Activated naive CD8-positive, alpha-beta T cell (primary cell): ENCODE data around the gene CCDC192.
"Not testable (repeated sequence)": the region's sequence is repeated elsewhere in the genome, so short reads cannot be mapped to it uniquely, and the experiment has no call there.

Experiments
- H3K27ac Mint-ChIP-seq: one replicate; pipeline ENCODE4 v1.8.0; 2021; ENCODE audit warnings: mixed read lengths
- H3K27me3 Mint-ChIP-seq: one replicate; pipeline ENCODE4 v1.8.0; 2021; ENCODE audit warnings: mixed read lengths
- H3K36me3 Mint-ChIP-seq: one replicate; pipeline ENCODE4 v1.8.0; 2021; ENCODE audit warnings: mixed read lengths
- H3K4me1 Mint-ChIP-seq: one replicate; pipeline ENCODE4 v1.8.0; 2021; ENCODE audit warnings: low read depth, mixed read lengths
- H3K4me3 Mint-ChIP-seq: one replicate; pipeline ENCODE4 v1.8.0; 2021; ENCODE audit warnings: mild to moderate bottlenecking, mixed read lengths
- H3K9me3 Mint-ChIP-seq: one replicate; pipeline ENCODE4 v1.8.0; 2021; ENCODE audit warnings: low read depth, mixed read lengths

Gene CCDC192

DNA sequence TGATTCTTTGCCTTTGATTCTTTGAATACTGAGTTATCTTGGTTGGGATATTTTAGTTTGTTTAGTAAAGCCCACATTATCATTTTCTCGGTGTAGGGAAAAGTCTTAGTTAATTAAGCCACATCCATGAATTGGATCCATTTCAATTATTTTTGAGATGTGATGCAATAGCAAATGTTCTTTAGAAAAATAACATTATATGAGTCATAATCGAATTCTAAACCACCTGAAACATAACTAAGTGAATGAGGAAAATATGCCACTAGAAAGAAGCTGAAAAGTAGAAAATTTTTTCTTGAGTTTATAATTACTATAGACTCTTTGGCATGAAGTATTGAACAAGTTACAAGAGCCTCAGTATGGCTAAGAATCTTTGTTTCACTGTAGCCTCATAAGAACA lies 17.5 kb upstream of the CCDC192 start:
- Mint-ChIP-seq H3K27me3 (peaks cover 1% of the 10 kb centered on the region), H3K4me1 (no peaks in the 10 kb centered on the region), H3K9me3 (no peaks in the 10 kb centered on the region), H3K36me3 (no peaks in the 10 kb centered on the region), H3K27ac (no peak overlapping the region), H3K4me3 (no peak overlapping the region)

DNA sequence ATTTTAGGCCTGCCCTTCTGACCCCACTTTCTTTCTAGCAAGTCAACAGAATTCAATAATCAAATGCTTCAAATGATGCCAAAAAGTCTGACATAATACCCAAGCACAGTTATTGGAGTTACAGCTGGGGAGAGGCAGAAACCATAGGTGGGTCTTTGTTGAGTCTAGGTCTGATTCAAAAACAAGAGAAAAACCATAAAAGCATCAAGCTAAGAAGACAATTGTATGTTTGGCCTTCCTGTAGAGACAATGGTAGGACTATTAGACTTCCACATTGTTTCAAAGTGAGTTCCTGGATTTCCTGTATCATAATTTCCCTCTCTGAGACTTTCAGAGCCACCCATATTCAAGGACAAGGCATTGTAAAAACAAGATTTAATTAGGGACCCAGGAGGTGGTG lies 16.8 kb upstream of the CCDC192 start:
- Mint-ChIP-seq H3K27me3 (peaks cover 1% of the 10 kb centered on the region), H3K4me3 (no peak overlapping the region), H3K4me1 (no peaks in the 10 kb centered on the region), H3K36me3 (no peaks in the 10 kb centered on the region), H3K27ac (no peak overlapping the region), H3K9me3 (no peaks in the 10 kb centered on the region)

DNA sequence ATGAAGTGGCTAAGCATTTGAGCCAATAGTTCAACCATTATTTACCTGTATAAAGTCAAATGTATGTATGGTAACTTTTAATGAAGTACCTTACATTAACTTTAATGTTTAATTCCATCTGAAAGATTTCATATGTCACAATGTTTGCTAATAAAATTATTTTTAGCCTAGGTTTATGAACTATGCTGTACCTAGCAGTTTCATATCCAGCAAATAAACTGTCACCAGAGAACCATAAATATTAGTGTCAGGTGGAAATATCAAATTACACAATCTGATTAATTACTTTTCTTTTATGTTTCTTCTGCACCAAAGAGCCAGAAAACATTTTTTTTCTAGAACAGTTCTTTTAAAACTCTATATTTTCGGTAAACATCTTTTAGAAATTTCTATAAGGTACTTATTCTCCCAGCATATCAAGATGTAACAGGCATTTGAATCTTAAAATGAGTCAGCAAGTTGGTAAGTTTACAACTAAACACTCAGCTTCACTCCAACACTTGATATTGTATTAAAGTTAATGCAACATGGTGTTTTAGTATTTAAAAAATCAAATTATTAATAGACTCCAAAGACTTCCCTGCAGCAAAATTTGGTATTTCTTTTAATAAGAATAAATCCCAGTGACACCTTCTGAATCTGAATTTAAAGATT lies 8.5 kb upstream of the CCDC192 start:
- Mint-ChIP-seq H3K27ac (no peak overlapping the region), H3K9me3 (no peaks in the 10 kb centered on the region), H3K27me3 (peaks cover 6% of the 10 kb centered on the region), H3K4me3 (no peak overlapping the region), H3K4me1 (no peaks in the 10 kb centered on the region), H3K36me3 (no peaks in the 10 kb centered on the region)

DNA sequence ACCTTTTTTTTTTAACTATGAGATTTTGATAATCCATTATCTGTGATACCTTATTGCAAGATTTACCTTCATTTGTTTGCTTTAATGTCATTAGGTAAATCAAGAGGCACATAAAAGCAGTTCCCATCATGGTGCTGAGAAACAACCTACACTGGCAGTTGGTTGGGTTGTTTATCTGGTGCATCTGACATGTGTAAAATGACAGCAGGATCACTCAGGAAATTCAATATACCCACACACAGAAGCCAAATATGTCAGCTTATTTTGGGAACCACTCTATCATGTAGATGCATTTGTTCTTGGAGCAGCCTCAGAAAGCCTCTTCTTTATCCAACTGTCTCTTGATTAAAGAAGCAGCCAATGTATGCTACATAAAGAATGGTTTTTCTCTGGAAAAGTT lies 7.8 kb upstream of the CCDC192 start:
- Mint-ChIP-seq H3K4me3 (no peak overlapping the region), H3K36me3 (no peaks in the 10 kb centered on the region), H3K9me3 (no peaks in the 10 kb centered on the region), H3K27ac (no peak overlapping the region), H3K27me3 (peaks cover 6% of the 10 kb centered on the region), H3K4me1 (no peaks in the 10 kb centered on the region)

DNA sequence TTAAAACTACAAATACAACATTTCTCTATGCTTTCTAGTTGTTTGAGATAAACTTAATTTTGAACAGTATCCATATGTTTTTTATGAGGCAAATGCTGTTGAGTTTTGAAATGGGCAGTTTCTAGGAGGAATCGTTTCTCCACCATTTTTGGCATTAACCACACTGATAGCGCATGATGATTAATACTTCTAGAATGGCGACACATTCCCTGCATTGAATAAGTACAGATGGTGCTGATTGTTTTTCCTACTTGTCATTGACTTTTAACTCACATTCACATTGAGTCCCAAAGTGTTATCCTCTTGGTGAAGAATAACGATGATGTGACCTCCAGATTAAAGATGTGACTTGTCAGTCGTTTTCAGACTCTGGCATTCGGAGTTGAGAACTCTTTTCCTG lies 6.5 kb upstream of the CCDC192 start:
- no peak overlapping the region for H3K27ac Mint-ChIP-seq
- no peaks in the 10 kb centered on the region for H3K4me1 Mint-ChIP-seq
- peaks cover 6% of the 10 kb centered on the region for H3K27me3 Mint-ChIP-seq
- no peaks in the 10 kb centered on the region for H3K36me3 Mint-ChIP-seq
- no peaks in the 10 kb centered on the region for H3K9me3 Mint-ChIP-seq
- H3K4me3 Mint-ChIP-seq: no peak overlapping the region

DNA sequence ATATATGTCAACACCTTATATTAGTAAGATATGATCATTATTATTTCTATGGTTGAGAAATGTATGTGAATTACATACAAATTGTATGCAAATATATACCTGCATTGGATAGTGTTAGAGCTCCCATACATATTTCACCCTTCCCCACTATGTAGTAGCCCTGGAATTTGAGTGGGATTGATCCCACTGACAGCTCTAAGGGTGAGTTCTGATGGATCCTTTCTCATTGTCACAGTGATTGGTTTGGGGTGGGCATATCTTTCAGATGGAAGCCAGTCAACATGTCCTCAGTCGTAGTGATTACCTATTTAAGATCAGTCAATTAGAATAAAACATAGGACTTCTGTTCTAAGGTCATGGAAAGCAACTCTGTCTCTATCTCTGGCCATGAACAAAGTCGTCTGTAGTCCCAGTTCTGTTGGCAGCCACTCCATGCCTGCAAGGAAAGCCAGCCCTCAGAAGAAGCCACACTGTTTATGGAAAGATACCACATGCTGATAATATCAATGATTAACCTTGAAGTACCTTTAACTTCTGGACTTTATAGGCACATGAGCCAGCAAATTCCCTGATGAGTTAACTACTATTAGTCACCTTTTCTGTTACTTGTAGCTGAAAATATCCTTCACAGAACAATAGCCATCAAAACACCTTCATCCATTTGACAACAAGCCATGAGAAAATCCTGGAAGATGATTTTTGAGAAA lies 5.1 kb upstream of the CCDC192 start:
- Mint-ChIP-seq H3K27me3 (peaks cover 4% of the 10 kb centered on the region), H3K9me3 (no peaks in the 10 kb centered on the region), H3K27ac (no peak overlapping the region), H3K36me3 (no peaks in the 10 kb centered on the region), H3K4me3 (no peak overlapping the region), H3K4me1 (no peaks in the 10 kb centered on the region)

DNA sequence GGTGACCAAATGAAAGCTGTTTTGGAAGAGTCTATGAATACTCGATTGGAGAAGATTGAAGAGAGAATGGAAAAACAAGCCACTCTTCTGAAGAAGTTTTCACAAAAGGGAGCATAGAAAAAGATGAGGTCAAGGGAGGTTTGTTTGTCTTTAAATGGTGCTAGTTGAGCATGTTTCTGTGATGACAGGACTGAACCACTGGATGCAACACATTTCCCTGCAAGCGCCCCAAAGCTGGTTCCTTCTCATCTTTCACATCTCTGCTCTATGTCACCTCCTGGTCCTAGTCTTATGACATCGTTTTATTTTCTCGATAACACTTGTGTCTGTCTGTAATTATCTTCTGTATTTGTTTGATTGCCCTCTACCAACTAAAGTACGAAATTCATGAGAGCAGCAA lies 3.8 kb upstream of the CCDC192 start:
- Mint-ChIP-seq H3K36me3 (no peaks in the 10 kb centered on the region), H3K4me1 (no peaks in the 10 kb centered on the region), H3K4me3 (no peak overlapping the region), H3K9me3 (no peaks in the 10 kb centered on the region), H3K27ac (no peak overlapping the region), H3K27me3 (peaks cover 1% of the 10 kb centered on the region)

DNA sequence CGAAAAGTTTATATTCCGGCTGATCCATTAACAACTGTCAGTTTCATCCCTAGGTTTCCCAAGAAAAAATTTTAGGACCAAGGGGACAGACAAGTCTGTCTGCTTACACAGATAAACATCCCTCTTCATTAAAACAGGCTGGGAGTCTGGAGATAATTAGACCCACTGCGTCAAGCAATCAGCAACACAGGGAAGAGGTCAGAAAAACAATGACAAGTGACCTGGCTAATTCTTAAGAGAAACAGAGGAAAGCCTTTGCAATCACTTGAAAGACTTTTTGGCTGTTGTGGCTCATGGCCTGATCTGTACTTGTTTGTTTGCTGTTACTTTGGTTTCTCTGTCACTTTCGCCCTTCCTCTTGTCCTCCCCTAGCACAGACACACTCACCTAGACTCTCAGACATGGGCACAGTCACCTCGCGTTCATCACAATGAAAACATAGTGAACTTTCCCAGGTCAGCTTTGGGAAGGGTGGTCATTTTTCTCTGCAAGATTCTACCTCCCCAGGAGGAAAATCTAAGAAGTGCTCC lies 2.9 kb upstream of the CCDC192 start:
- H3K36me3 Mint-ChIP-seq: no peaks in the 10 kb centered on the region
- peaks cover 2% of the 10 kb centered on the region for H3K27me3 Mint-ChIP-seq
- H3K27ac Mint-ChIP-seq: no peak overlapping the region
- H3K9me3 Mint-ChIP-seq: no peaks in the 10 kb centered on the region
- no peaks in the 10 kb centered on the region for H3K4me1 Mint-ChIP-seq
- H3K4me3 Mint-ChIP-seq: no peak overlapping the region

DNA sequence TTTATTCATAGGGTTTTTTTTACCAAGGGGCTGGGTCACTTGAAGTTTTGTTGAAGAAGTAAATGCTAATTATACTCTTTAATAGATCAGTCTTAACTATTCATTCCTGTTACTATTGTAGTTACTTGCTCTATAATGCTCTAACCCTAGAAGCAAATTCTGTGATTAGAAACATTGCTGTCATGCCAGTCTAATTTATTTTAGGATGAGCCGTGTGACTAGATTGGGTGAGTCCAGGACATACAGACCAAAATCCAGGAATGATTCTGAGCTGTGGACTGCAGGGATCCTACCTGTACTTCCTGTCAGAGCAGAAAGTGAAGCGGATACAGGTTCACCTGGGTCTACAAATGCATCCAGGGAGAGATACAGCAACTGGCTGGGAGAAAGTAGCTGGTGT lies 757 bp upstream of the CCDC192 start:
- Mint-ChIP-seq H3K4me1 (no peaks in the 10 kb centered on the region), H3K27me3 (peaks cover 2% of the 10 kb centered on the region), H3K36me3 (no peaks in the 10 kb centered on the region), H3K27ac (no peak overlapping the region), H3K4me3 (no peak overlapping the region), H3K9me3 (no peaks in the 10 kb centered on the region)

DNA sequence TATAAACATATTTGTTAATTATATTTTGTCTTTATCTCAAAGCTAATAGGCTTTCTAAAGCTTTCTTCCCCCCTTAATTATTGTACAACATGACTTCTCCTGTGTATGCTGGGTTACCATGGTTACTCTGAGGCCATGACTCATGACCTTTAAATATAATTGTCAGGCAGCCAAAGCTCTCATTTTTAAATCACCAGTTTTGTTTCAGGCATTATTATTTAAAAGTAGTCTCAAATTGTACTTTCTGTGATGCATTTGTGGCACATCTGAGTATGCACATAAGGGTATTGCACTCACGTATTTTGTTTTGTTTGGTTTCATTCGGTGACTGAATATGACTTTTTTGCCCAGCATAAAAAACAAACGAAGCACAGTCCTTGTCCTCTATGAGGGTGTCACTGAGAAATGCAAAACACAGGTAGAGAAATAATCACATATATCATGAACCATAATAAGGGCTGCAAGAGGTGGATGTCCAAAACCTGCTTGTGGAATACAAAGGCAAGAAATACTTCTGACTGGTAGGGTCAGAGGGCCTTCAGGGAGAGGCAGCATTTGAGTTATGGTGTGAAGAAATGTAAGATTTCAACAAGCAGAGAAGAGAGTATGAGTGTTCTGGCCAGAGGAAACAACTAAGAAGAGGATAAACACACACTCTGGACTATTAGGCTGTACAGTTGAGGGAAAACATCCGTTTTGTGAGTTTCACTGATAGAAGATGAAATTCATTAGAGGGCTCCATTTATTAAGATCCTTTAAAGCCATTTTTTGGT lies 2.1 kb downstream of the CCDC192 start:
- no peak overlapping the region for H3K27ac Mint-ChIP-seq
- peaks cover 2% of the 10 kb centered on the region for H3K27me3 Mint-ChIP-seq
- no peaks in the 10 kb centered on the region for H3K4me1 Mint-ChIP-seq
- H3K36me3 Mint-ChIP-seq: no peaks in the 10 kb centered on the region
- H3K9me3 Mint-ChIP-seq: no peaks in the 10 kb centered on the region
- H3K4me3 Mint-ChIP-seq: no peak overlapping the region

DNA sequence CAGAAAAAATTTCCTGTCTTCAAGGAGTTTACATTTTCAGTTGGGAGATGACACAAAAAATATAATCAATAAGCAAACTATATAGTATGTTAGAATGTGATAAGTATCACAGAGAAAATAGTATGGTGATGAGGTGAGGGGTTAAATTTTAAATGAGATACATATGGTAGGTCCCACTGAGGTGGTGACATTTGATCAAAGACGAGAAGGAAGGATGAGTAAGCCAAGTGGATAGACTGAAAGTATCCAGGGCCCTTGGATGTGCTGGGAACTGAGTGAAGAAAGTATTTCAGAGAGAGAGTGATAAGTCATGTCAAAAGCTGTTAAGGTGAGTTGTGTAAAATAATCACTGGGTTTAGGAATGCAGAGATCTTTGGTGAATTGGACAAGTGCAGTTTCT lies 3.5 kb downstream of the CCDC192 start:
- Mint-ChIP-seq H3K4me1 (no peaks in the 10 kb centered on the region), H3K27me3 (peaks cover 2% of the 10 kb centered on the region), H3K4me3 (no peak overlapping the region), H3K27ac (no peak overlapping the region), H3K9me3 (no peaks in the 10 kb centered on the region), H3K36me3 (no peaks in the 10 kb centered on the region)

DNA sequence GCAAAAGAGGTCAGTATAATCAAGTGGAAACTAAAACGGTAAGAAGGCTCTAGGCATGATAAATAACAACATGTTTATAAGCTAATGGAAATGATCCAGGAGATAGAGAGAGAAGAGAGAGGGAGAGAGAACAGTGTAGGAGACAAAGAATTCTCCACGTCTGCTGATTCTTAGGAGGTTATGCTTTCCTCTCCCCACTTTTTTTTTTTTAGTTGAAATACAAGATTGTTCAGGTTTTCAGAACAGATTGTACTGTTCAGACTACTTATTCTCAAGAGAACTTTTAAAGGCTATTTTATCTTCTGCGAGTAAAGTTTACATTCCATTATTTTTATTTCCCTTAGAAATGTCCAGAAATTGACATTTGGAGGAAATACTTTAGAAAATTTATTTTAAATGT lies 4.0 kb downstream of the CCDC192 start:
- Mint-ChIP-seq H3K9me3 (no peaks in the 10 kb centered on the region), H3K36me3 (no peaks in the 10 kb centered on the region), H3K4me3 (no peak overlapping the region), H3K27me3 (peaks cover 4% of the 10 kb centered on the region), H3K4me1 (no peaks in the 10 kb centered on the region), H3K27ac (no peak overlapping the region)

DNA sequence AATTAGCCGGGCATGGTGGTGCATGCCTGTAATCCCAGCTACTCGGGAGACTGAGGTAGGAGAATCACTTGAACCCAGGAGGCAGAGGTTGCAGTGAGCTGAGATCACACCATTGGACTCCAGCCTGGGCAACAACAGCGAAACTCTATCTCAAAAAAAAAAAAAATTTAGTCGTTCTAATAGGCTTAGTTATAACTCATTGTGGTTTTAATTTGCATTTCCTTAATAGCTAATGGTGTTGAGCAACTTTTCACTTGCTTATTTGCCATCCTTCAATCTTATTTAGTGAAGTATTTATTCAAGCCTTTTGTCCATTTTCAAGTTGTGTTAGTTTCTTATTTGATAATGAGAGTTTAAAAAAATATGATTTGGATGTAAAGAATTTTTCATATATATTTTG lies 9.9 kb downstream of the CCDC192 start:
- H3K4me3 Mint-ChIP-seq, H3K36me3 Mint-ChIP-seq, H3K9me3 Mint-ChIP-seq, H3K27ac Mint-ChIP-seq, H3K4me1 Mint-ChIP-seq: not testable (repeated sequence)
- H3K27me3 Mint-ChIP-seq: peaks cover 13% of the 10 kb centered on the region

DNA sequence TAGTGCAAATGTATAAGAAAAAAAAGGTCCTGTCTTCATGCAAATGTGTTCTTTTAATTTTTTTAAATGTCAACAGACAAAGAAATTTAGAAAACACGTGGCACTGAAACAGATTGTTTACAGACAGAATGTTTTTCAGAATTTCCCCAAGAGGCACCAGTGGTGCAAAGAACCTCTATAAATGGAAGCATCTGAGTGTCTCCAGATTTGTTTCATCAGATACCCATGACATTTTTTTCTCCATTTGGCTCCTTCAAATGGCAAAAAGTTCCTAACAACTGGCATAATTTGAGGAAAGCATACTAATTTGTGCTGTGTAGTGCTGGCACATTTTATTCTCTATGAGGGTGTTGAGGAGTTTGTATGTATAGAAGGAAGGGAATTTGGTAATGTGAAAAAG lies 15.0 kb downstream of the CCDC192 start:
- Mint-ChIP-seq H3K4me1 (no peaks in the 10 kb centered on the region), H3K36me3 (peaks cover 3% of the 10 kb centered on the region), H3K27ac (no peak overlapping the region), H3K4me3 (no peak overlapping the region), H3K27me3 (peaks cover 14% of the 10 kb centered on the region), H3K9me3 (peaks cover 16% of the 10 kb centered on the region)

DNA sequence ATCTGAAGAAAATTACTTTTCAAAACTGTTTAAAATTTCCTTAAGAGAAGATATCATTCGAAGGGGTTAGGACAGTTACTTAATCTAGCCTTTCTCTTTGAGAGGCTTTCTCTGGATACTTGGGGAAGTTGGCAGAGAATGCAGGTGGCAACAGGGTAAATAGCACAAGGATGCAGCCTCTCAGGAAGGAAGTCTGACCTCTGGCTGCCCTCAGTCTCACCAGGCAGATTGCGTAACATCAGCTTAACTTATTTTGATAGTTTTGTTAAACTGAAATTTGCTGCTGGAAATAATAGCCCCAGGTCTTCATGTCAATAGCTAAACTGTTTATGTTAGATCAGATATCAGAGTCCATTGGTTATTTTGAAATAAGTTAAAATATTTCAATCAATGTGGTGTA lies 20.4 kb downstream of the CCDC192 start:
- H3K4me3 Mint-ChIP-seq: no peak overlapping the region
- H3K27ac Mint-ChIP-seq: no peak overlapping the region
- no peaks in the 10 kb centered on the region for H3K4me1 Mint-ChIP-seq
- peaks cover 3% of the 10 kb centered on the region for H3K36me3 Mint-ChIP-seq
- H3K27me3 Mint-ChIP-seq: peaks cover 6% of the 10 kb centered on the region
- peaks cover 12% of the 10 kb centered on the region for H3K9me3 Mint-ChIP-seq
